Erythroblast (primary cell): ENCODE results near the gene ST7.

Source experiments
- GATA1 ChIP-seq: IDR thresholded peaks from 2 replicates; pipeline ENCODE4 v1.6.1; 2011; ENCODE audit warnings: low read depth, mild to moderate bottlenecking, control low read depth, low read length, moderate library complexity
- POLR2A ChIP-seq: IDR thresholded peaks from 2 replicates; pipeline ENCODE4 v1.6.1; 2011; ENCODE audit warnings: mild to moderate bottlenecking, low read length

DNA sequence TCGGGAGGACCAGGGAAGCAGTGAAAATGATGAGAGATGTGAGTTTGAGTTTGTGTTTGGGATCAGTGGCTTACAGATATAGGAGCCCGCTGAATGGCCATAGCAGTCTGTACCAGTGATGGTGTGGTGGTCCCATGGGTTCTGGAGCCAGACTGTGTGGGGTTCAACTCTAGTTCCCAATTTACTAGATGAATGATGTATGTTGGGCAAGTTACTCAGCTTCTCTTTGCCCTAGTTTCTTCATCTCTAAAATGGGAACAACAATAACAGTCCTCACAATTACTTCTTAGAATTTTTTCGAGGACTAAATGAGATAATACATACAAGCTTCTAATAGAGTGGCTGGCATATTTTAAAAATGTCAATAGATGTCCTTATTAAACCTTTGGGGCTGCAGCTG lies 185.2 kb downstream of the ST7 start:
- no peak for TF ChIP-seq POLR2A
- no peak for TF ChIP-seq GATA1
